Esophagus (tissue), 2 donors: Measurements from ENCODE around the gene LTF. TPM values are rescaled to one million over a fixed set of nuclear protein-coding genes. Genes with fewer than 3 reads are reported as not detected.

Experiments
- H3K27ac ChIP-seq, 2 donors: one replicate each; pipeline ENCODE4 v1.5.1; 2013; ENCODE audit warnings: low read depth in 2 of 2, mild to moderate bottlenecking in 2 of 2, inconsistent platforms in 1 of 2, low read length in 1 of 2, moderate library complexity in 1 of 2
- H3K27me3 ChIP-seq, 2 donors: one replicate each; pipeline ENCODE4 v1.6.1; 2013; ENCODE audit warnings: low read length in 2 of 2, control low read depth in 1 of 2, mild to moderate bottlenecking in 1 of 2; ENCODE audit not compliant: insufficient read depth in 2 of 2, control insufficient read depth in 1 of 2
- H3K36me3 ChIP-seq, 2 donors: one replicate each; pipeline ENCODE4 v1.6.1; 2013; ENCODE audit warnings: low read length in 1 of 2; ENCODE audit not compliant: control insufficient read depth in 2 of 2, insufficient read depth in 2 of 2
- H3K4me1 ChIP-seq, 2 donors: one replicate each; pipeline ENCODE4 v1.6.1; 2013; ENCODE audit warnings: low read length in 1 of 2; ENCODE audit not compliant: control insufficient read depth in 2 of 2, insufficient read depth in 2 of 2
- H3K4me3 ChIP-seq, 2 donors: one replicate each; pipeline ENCODE4 v1.5.1; 2013; ENCODE audit warnings: low read length in 2 of 2, mild to moderate bottlenecking in 2 of 2, low read depth in 1 of 2, moderate library complexity in 1 of 2
- H3K9me3 ChIP-seq, 2 donors: one replicate each; pipeline ENCODE4 v1.6.1; 2013; ENCODE audit warnings: mild to moderate bottlenecking in 2 of 2, low read depth in 1 of 2, low read length in 1 of 2, moderate library complexity in 1 of 2; ENCODE audit not compliant: control insufficient read depth in 2 of 2, insufficient read depth in 1 of 2
- WGBS, 2 donors: extraction: QIAGEN DNeasy Blood & Tissue Kit; methylation state at CpG; one replicate each; pipeline ENCODE4 v1.1.7; 2013; 5-methylcytosine and 5-hydroxymethylcytosine counted together
- polyA plus RNA-seq, 2 donors: library from polyadenylated mRNA; stranded (reverse); fragments of 200-250 nt; gene quantifications; one replicate each; pipeline ENCODE4 v1.2.3, GENCODE V29; 2013
- donor health status: healthy with polysubstance abuse.
- donor health status: Bipolar disorder and iron deficiency.

LTF gene
- polyA plus RNA-seq, 2 donors = 0.98 to 2.3 TPM

DNA sequence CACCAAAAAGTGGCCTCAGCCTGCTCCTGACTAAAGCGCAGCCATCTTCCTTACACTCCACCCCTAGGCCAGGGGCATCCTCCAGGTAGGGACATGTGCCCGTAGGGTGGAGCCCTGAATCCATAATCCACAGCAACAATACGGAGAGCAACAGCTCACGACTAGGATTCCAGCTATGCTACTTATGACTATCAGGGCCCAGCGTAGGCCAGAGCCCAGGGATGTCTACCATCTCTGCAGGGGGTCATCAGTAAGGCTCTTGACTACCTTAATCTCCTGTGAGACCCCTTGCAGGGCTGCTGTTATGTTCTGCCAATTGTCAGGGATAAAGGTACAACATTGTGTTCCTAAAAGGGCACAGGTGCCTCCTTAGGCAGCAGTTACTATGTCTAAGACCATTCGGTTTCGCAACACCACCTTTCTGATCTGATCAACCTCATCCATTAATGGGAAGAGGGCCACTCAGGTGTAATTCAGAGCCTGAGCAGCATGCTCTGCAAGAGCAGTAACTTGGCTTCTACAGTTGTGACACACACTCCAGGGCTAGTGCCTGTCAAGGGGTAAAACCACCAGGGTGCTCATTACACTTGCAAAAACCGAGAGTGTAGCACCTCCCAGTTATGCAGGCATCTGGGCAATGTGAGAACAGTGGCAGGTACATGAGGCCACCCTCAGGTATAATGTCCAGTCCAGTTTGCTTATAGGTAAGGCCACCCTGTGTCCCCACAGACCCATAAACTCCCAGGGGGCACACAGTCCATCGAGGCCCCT lies 46.7 kb downstream of the LTF start:
- no peaks in the 10 kb centered on the region for H3K36me3 ChIP-seq
- no peak overlapping the region for H3K27ac ChIP-seq
- no peak overlapping the region for H3K4me3 ChIP-seq
- no peaks in the 10 kb centered on the region for H3K4me1 ChIP-seq
- H3K27me3 ChIP-seq = no peaks in the 10 kb centered on the region
- WGBS, 2 donors = 73 to 80% methylated on average over 9 of the region's 9 CpGs
- H3K9me3 ChIP-seq = no peaks in the 10 kb centered on the region

DNA sequence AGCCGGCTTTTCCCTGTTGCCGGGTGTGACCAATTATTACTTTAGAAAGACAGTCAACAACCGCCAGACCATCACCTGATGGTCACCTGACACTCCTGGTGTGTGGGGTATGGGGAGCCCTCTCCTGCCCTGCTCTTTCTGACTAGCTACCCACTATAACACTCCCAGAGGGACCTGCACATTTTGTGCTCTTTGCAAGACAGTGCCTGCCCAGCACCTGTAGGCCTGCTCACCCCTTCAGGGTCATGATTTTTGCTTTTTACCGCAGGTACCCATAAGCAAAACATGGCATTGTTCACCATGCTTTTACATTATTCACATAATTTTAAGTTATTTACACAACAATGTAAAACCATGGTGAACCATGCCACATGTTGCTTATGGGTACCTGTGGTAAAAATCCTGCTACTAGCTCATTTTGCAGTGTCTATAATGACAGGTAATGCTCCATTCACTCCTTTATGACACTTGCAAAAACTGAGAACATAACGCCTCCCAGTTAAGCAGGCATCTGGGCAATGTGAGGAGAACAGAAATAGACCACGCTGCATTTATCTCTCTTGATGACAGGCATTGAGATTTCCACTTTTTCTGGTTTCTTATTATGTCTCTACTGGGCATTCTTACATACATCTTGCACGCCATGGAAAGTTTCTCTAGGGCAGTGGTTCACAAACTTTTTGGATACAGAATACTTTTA lies 47.7 kb downstream of the LTF start:
- H3K4me3 ChIP-seq = no peak overlapping the region
- H3K9me3 ChIP-seq = no peaks in the 10 kb centered on the region
- H3K27ac ChIP-seq = no peak overlapping the region
- 80% methylated on average over 7 of the region's 7 CpGs for WGBS, 2 donors
- no peaks in the 10 kb centered on the region for H3K4me1 ChIP-seq
- no peaks in the 10 kb centered on the region for H3K27me3 ChIP-seq
- H3K36me3 ChIP-seq = no peaks in the 10 kb centered on the region

DNA sequence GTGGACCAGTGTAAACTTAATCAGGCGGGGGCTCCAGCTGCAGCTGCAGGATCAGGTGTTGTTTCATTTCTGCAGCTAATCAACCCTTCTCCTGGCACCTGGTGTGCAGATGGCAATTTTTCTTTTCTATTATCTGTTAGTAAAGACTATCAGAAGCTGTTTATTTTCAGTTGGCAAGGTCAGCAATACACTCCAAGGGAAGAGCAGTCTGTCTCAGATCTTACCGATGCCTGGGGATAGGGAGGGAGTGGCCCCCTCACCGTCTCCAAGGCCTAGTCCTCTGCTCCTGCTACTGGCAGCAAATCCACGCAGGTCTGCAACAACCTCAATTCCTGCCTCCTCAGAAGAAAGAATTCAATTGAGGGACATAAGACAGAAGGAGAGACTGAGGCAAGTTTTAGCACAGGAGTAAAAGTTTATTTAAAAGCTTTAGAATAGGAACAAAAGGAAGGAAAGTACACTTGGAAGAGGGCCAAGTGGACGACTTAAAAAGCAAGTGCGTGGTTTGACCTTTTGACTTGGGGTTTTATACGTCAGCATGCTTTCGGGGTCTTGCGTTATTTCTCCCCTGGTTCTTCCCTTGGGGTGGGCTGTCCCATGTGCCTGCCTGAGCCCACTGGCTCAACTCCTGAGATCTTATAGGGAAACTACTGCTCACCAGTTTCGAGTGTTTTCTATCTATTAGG lies 48.4 kb downstream of the LTF start:
- no peaks in the 10 kb centered on the region for H3K36me3 ChIP-seq
- WGBS, 2 donors = 37 to 43% methylated on average over 10 of the region's 10 CpGs
- H3K27me3 ChIP-seq = no peaks in the 10 kb centered on the region
- H3K27ac ChIP-seq = no peak overlapping the region
- no peaks in the 10 kb centered on the region for H3K4me1 ChIP-seq
- no peak overlapping the region for H3K4me3 ChIP-seq
- no peaks in the 10 kb centered on the region for H3K9me3 ChIP-seq

DNA sequence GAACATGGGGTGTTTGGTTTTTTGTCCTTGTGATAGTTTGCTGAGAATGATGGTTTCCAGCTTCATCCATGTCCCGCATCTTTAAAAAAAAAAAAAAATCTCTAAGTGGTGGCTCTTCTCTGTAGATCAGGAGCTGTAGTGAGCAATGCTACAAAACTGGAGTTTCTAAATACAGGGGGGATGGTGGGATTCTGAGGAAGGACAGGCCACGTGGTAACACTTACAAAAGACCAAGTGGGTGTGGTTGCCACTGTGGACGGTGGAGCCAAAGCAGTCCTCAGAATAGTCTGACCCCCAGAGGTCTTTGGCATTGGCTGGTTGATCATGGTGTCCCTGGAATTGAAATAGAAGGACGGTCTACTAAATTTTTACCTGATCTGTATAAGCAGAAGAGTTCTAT lies 50.0 kb downstream of the LTF start:
- WGBS, 2 donors = 73 to 77% methylated on average over 4 of the region's 4 CpGs
- H3K27ac ChIP-seq = no peak overlapping the region
- H3K9me3 ChIP-seq = no peaks in the 10 kb centered on the region
- H3K36me3 ChIP-seq = no peaks in the 10 kb centered on the region
- H3K27me3 ChIP-seq = no peaks in the 10 kb centered on the region
- no peaks in the 10 kb centered on the region for H3K4me1 ChIP-seq
- H3K4me3 ChIP-seq = no peak overlapping the region

DNA sequence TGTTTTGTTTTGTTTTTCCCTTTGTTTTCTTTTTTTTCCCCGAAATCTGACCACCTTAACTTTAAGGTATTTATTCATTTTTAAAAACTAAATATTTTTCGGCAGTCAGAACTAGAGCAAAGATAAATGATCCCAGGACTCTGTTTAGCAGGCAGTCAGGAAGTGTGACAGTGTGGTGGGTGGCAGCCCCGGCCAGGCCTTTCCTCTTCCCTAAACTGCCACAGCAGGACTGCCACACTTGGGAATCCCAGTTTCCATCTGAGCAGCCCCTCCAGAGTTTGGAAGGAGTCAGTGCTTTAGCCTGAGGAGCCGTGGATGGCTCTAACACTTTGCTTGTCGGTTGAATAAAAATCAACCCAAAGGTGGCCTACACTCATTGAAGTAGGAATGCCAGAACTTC lies 50.8 kb downstream of the LTF start:
- H3K36me3 ChIP-seq = no peaks in the 10 kb centered on the region
- no peaks in the 10 kb centered on the region for H3K4me1 ChIP-seq
- no peaks in the 10 kb centered on the region for H3K27me3 ChIP-seq
- H3K27ac ChIP-seq = no peak overlapping the region
- 82% methylated on average over 5 of the region's 5 CpGs for WGBS, 2 donors
- no peak overlapping the region for H3K4me3 ChIP-seq
- no peaks in the 10 kb centered on the region for H3K9me3 ChIP-seq

DNA sequence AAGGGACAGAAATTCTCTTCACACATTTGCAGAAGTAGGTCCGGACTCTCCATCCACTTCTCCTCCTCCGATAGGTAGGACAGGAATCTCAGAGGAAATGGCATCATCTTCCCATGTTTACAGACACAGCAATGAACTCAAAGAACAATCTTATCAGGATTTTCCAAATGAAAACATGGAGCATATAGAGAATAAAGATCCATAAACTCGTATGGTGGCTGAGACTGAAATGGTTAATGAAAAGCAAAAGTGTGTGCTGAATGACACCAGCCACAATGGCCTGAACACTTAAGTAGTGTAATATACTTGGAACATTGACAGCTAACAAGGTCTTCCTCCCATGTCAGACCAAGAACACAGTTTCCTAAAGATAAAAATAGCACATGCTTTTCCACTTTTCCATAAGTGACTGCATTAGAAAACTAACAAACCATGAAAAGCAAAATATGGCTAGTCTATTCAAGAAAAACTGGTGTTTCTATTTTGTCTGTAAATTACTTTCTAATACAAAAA lies 51.9 kb downstream of the LTF start:
- 65 to 83% methylated on average over 3 of the region's 3 CpGs for WGBS, 2 donors
- H3K4me1 ChIP-seq = no peaks in the 10 kb centered on the region
- H3K4me3 ChIP-seq = no peak overlapping the region
- H3K27ac ChIP-seq = no peak overlapping the region
- H3K9me3 ChIP-seq = no peaks in the 10 kb centered on the region
- H3K36me3 ChIP-seq = no peaks in the 10 kb centered on the region
- no peaks in the 10 kb centered on the region for H3K27me3 ChIP-seq

DNA sequence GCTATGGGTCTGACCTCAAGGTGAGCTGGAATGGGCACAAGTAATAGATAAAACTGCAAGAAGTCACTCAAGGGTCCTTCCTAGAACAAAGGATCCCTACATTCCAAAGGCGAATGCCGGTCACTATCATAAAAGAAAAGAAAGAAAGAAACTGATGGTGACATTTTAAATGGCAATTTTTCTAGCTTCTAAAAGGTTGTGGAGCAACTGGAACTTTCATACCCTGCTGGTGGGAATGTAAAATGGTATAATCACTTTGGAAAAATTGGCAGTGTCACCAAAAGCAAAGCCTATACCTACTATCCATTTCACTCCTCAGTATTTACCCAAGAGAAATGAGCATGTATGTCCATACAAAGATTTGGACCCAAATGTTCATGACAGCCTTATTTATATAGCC lies 53.4 kb downstream of the LTF start:
- Histone ChIP-seq H3K4me3 (no peak overlapping the region), H3K27me3 (no peaks in the 10 kb centered on the region), H3K9me3 (no peaks in the 10 kb centered on the region), H3K4me1 (no peaks in the 10 kb centered on the region), H3K36me3 (no peaks in the 10 kb centered on the region), H3K27ac (no peak overlapping the region)
- 75 to 93% methylated on average over 2 of the region's 2 CpGs for WGBS, 2 donors

DNA sequence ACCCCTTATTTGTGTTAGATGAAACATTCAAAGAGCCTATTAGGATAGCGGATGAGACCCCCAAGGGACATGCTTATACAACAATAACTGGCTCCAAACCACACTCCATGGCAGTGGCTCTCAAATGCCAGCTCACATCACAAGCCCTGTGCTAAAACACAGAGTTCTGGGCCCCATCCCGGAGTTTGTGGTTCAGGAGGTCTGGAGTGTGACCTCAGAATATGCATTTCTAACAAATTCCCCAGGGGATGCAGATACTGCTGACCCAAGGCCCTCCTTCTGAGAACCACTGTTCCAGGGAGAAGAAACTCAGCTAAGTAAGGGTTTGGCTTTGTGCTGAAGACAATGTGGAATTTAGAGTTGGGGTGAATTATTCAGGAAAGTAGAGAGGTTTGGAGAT lies 54.0 kb downstream of the LTF start:
- WGBS, 2 donors = 91 to 98% methylated on average over 2 of the region's 2 CpGs
- H3K4me3 ChIP-seq = no peak overlapping the region
- no peak overlapping the region for H3K27ac ChIP-seq
- no peaks in the 10 kb centered on the region for H3K36me3 ChIP-seq
- no peaks in the 10 kb centered on the region for H3K9me3 ChIP-seq
- H3K27me3 ChIP-seq = no peaks in the 10 kb centered on the region
- no peaks in the 10 kb centered on the region for H3K4me1 ChIP-seq

DNA sequence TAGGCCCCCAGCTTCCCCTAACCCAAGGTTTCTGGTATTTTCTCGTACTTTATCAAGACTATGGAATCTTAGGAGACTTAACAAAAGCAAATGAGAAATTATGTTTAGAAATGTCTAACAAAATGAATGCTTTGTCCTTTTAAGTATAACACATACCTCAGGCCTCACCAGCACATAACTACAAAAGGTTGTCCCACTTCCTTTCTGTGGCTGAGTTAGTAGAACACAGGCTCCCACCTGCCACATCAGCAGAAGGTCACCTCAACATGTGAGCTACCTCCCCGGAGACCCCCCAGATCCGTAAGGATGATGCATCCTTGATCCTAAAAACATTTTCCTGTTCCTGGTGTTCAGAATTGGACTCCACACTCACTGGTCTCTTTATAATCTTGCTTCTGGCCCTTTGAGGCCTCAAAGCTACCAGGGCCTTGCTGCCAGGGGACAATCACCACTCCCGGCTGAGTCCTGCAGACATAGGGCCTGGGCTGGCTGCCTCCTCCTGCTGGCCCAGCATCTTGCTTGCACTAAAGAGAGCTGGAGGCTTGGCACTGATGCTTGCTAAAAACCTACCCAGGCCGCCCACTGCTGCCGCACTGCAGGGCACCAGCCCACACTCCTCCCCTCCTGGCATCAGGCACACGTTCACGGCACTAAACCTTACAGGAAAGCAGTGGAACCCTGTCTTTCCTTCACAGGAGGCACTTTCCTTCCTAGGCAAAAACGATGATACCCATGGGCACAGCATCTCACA lies 54.8 kb downstream of the LTF start:
- H3K4me1 ChIP-seq = peaks cover 0 to 2% of the 10 kb centered on the region in 2 donors
- H3K4me3 ChIP-seq = no peak overlapping the region
- H3K36me3 ChIP-seq = no peaks in the 10 kb centered on the region
- no peaks in the 10 kb centered on the region for H3K27me3 ChIP-seq
- H3K9me3 ChIP-seq = no peaks in the 10 kb centered on the region
- WGBS, 2 donors = 84 to 88% methylated on average over 9 of the region's 9 CpGs
- H3K27ac ChIP-seq = no peak overlapping the region
